ENCODE results near the gene TPRN. TPM values are rescaled to one million over a fixed set of nuclear protein-coding genes. Genes with fewer than 3 reads are reported as not detected.

TPRN gene
- total and polyA plus RNA-seq, 9 of the 15 experiments (the other 6 are each of a cell fraction or from before 2014, with no cell fraction given), result 0.31 to 31.9 (median 4.4) TPM

GRCh38 chr9:137217276-137218211, 17.0 kb upstream of the TPRN start (continued):
- peak; percentile 40; the same call in 1 of the 2 replicates for TF ChIP-seq ATF7 (IDR thresholded peaks at IDR 0.05)
- no peak for TF ChIP-seq SMAD2 (IDR thresholded peaks at IDR 0.05; ENCODE audit: low read depth, low read length)
- TF ChIP-seq RFX5 (IDR thresholded peaks at IDR 0.05; ENCODE audit: low read depth, low read length), result no peak
- peak; percentile 19; the same call in 1 of the 2 replicates for TF ChIP-seq NCOA1 (IDR thresholded peaks at IDR 0.05; ENCODE audit: low read depth)
- TF ChIP-seq ZNF668 (CRISPR knock-in tag; IDR thresholded peaks at IDR 0.05), result no peak
- TF ChIP-seq E2F1 (CRISPR knock-in tag; IDR thresholded peaks at IDR 0.05), result no peak
- TF ChIP-seq ZFP30 (CRISPR knock-in tag; IDR thresholded peaks at IDR 0.05; ENCODE audit: borderline replicate concordance), result no peak
- no peak for TF ChIP-seq ZNF217 (CRISPR knock-in tag; IDR thresholded peaks at IDR 0.05)
- no peak for TF ChIP-seq NCOA2 (IDR thresholded peaks at IDR 0.05; ENCODE audit: partially characterized antibody in 2 of 2)
- TF ChIP-seq HNRNPL (IDR thresholded peaks at IDR 0.05; ENCODE audit: low read depth, low read length), result 0 out of 2 replicates have a peak, but pooled peaks have one; percentile 28
- no peak for TF ChIP-seq PHF21A (IDR thresholded peaks at IDR 0.05; ENCODE audit: borderline replicate concordance, low read depth)
- no peak for TF ChIP-seq TFE3 (CRISPR knock-in tag; IDR thresholded peaks at IDR 0.05)
- TF ChIP-seq SIRT6 (IDR thresholded peaks at IDR 0.05; ENCODE audit: low read depth, low read length), result no peak
- no peak for TF ChIP-seq ZNF324 (CRISPR knock-in tag; IDR thresholded peaks at IDR 0.05)
- TF ChIP-seq ZSCAN29 (IDR thresholded peaks at IDR 0.05), result no peak
- TF ChIP-seq NCOA6 (IDR thresholded peaks at IDR 0.05), result no peak
- no peak for TF ChIP-seq CBFB (CRISPR knock-in tag; IDR thresholded peaks at IDR 0.05)
- no peak for TF ChIP-seq PCBP1 (IDR thresholded peaks at IDR 0.05; ENCODE audit: low read depth, low read length, poor library complexity, severe bottlenecking)
- TF ChIP-seq ZNF398 (CRISPR knock-in tag; IDR thresholded peaks at IDR 0.05), result no peak
- no peak for TF ChIP-seq SRSF9 (IDR thresholded peaks at IDR 0.05; ENCODE audit: borderline replicate concordance, low read depth, low read length)
- TF ChIP-seq DNMT1 (IDR thresholded peaks at IDR 0.05), result no peak
- no peak for TF ChIP-seq XRCC3 (IDR thresholded peaks at IDR 0.05)
